RWPE2 (cell line): Measurements from ENCODE around the gene CENPX.

Experiments used
- ATAC-seq: fragments of 200-7000 bp; cut with Tn5 transposase; 3 replicates; pipeline ENCODE4 v1.9.1; 2021; ENCODE audit warnings: low read depth
- DNase-seq: peaks from one replicate; pipeline ENCODE4 v3.0.0-alpha.2; 2020; ENCODE audit warnings: low spot score
- H3K27ac ChIP-seq: fragments of 450-650 bp; 2 replicates; pipeline ENCODE4 v1.5.1; 2017; ENCODE audit warnings: mild to moderate bottlenecking; ENCODE audit not compliant: poor library complexity, severe bottlenecking
- H3K27me3 ChIP-seq: fragments of 250-450 bp; sonication (Bioruptor Pico); 2 replicates; pipeline ENCODE4 v1.5.1; 2021; ENCODE audit warnings: mild to moderate bottlenecking, moderate library complexity; ENCODE audit not compliant: insufficient read depth, poor library complexity, severe bottlenecking
- H3K36me3 ChIP-seq: fragments of 250-450 bp; sonication (Bioruptor Pico); 2 replicates; pipeline ENCODE4 v1.5.1; 2020; ENCODE audit warnings: low read depth, mild to moderate bottlenecking, moderate library complexity
- H3K4me1 ChIP-seq: fragments of 250-450 bp; sonication (Bioruptor Pico); 2 replicates; pipeline ENCODE4 v1.5.1; 2021; ENCODE audit warnings: mild to moderate bottlenecking, moderate library complexity; ENCODE audit not compliant: insufficient read depth, poor library complexity, severe bottlenecking
- H3K4me3 ChIP-seq: fragments of 250-450 bp; sonication (Bioruptor Pico); 2 replicates; pipeline ENCODE4 v1.5.1; 2021; ENCODE audit warnings: mild to moderate bottlenecking, moderate library complexity; ENCODE audit not compliant: severe bottlenecking
- H3K9me3 ChIP-seq: fragments of 250-450 bp; sonication (Bioruptor Pico); 2 replicates; pipeline ENCODE4 v1.5.1; 2021; ENCODE audit warnings: mild to moderate bottlenecking, moderate library complexity; ENCODE audit not compliant: severe bottlenecking
- CTCF ChIP-seq: fragments of 450-650 bp; IDR thresholded peaks from one replicate; pipeline ENCODE4 v1.5.1; 2017; ENCODE audit warnings: mild to moderate bottlenecking, moderate library complexity; ENCODE audit not compliant: poor library complexity, severe bottlenecking

The CENPX gene

GRCh38 chr17:82022310-82022980 lies at the start of gene CENPX:
Gene CENPX, minus strand, starts transcription at chr17:82022878. Its CDS starts 17 bp downstream, at chr17:82022861.
- 0 out of 2 replicates have a peak, but pooled peaks cover 9% of the 10 kb centered on the region for H3K36me3 ChIP-seq
- peak within 1 kb of the TSS; percentile 81 for H3K4me3 ChIP-seq
- peak within 1 kb of the TSS; percentile 48 for H3K27ac ChIP-seq
- H3K9me3 ChIP-seq: no peaks in the 10 kb centered on the region
- H3K27me3 ChIP-seq: no peaks in the 10 kb centered on the region
- no peaks in the 10 kb centered on the region for H3K4me1 ChIP-seq
- ATAC-seq (peak; percentile 68; the same call in 2 of the 3 replicates), DNase-seq (no peak)
- no peak for TF ChIP-seq CTCF

- no peaks in the 10 kb centered on the region for H3K27me3 ChIP-seq
- no peak for TF ChIP-seq CTCF
- H3K4me3 ChIP-seq: no peak overlapping the region
- H3K4me1 ChIP-seq: peaks cover 4% of the 10 kb centered on the region
- H3K9me3 ChIP-seq: no peaks in the 10 kb centered on the region
- ATAC-seq: no peak
- H3K27ac ChIP-seq: no peak overlapping the region
- DNase-seq: no peak
- no peaks in the 10 kb centered on the region for H3K36me3 ChIP-seq
Observed at GRCh38 chr17:82070611-82071010, 47.9 kb upstream of the CENPX start.

GRCh38 chr17:82065638-82066303 lies 43.1 kb upstream of the CENPX start, which contains the start of gene DUS1L:
Gene DUS1L, minus strand, starts transcription at chr17:82065804. Its CDS starts 745 bp downstream, at chr17:82065059.
- Histone ChIP-seq H3K27me3 (no peaks in the 10 kb centered on the region), H3K4me1 (no peaks in the 10 kb centered on the region), H3K4me3 (peak within 1 kb of the TSS; percentile 98), H3K27ac (peak within 1 kb of the TSS; percentile 41), H3K36me3 (peaks cover 35% of the 10 kb centered on the region), H3K9me3 (no peaks in the 10 kb centered on the region)
- no peak for TF ChIP-seq CTCF
- ATAC-seq (peak; percentile 52), DNase-seq (no peak)

GRCh38 chr17:82065193-82065637 lies 42.5 kb upstream of the CENPX start:
- peak overlapping the region; percentile 98 for H3K4me3 ChIP-seq
- ATAC-seq: peak; percentile 3; the same call in 1 of the 3 replicates
- H3K4me1 ChIP-seq: no peaks in the 10 kb centered on the region
- no peak for DNase-seq
- H3K27me3 ChIP-seq: no peaks in the 10 kb centered on the region
- no peaks in the 10 kb centered on the region for H3K9me3 ChIP-seq
- H3K36me3 ChIP-seq: peaks cover 40% of the 10 kb centered on the region
- H3K27ac ChIP-seq: peak overlapping the region; percentile 41
- no peak for TF ChIP-seq CTCF
